HPDE6-E6E7 (cell line): Measurements from ENCODE around the gene TCF12.
A peak's percentile ranks its signal among the peaks of the same experiment; 100 is the strongest.

ENCODE experiments used
- DNase-seq: peaks from one replicate; pipeline ENCODE4 v3.0.0; 2011; ENCODE audit warnings: missing footprints; ENCODE audit errors: extremely low spot score

The TCF12 gene

DNA sequence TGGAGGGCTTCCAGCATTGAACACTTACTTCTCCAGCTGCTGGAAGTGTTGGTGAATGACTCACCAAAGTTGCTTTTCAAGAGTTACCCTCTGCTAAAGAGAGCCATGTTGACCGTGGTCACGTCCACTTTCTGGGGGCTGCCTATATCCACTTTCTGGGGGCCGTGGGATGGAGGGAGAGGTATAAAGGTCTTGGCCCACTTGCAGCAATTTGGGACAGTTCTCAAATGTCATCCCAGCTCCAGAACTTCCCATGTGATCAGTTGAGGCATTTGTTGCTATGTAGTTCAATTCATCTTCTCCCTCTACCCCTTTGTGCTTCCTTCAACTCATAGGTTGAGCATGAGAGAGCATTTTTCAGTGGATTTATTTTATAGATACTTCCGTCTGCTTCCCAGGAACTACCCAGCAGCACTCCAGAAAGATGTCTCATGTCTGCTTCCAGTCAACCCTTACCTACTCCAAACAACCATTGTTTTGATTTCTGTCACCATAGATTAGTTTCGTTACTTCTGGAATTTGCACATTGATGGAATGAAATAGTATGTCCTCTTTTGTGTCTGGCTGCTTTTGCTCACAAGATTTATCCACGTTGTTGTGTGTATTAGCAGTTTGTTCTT is 130.6 kb downstream of the TCF12 start:
- no peak for DNase-seq

GRCh38 chr15:57053470-57053869 is 135.0 kb downstream of the TCF12 start:
- no peak for DNase-seq

- no peak for DNase-seq
Measured at GRCh38 chr15:57054204-57054750, 135.8 kb downstream of the TCF12 start.

GRCh38 chr15:57056357-57056756 is 137.9 kb downstream of the TCF12 start:
- no peak for DNase-seq

DNA sequence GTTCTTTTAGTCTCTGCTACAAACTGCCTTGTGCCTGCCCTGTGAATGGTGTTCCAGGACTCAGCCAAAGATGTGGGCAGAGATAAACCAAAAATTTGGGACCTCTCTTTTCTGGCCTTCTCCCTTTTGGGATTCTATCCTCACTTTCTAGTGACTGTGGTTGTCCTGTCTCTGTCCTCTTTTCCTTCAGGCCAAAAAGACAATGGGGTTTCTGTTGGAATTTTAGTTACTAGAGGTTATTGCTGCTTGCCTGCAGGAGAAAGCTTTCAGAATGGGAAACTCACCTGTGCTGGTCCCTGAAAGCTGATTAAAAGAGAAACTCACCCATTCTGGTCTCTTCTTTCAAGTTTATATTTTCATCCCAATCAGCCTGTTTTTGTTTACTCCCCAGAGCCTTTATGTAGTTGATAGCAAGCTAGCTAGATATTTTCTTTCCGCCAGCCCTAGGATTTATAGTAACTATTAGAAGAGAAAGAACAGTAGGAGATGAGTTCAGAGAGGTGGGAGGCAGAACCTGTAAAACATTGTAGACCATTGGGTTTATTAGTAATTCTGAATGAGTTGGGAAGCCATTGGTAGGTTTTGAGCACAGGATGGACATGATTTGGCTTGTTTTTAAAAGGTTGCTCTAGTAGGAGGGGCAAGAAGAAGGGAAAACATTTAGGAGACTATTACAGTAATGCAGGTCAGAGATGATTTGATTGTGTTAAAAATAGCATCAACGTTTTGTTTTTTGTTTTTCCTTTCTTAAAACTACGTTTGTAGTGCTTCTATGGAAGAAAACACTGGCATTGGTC is 138.9 kb downstream of the TCF12 start:
- DNase-seq: no peak

DNA sequence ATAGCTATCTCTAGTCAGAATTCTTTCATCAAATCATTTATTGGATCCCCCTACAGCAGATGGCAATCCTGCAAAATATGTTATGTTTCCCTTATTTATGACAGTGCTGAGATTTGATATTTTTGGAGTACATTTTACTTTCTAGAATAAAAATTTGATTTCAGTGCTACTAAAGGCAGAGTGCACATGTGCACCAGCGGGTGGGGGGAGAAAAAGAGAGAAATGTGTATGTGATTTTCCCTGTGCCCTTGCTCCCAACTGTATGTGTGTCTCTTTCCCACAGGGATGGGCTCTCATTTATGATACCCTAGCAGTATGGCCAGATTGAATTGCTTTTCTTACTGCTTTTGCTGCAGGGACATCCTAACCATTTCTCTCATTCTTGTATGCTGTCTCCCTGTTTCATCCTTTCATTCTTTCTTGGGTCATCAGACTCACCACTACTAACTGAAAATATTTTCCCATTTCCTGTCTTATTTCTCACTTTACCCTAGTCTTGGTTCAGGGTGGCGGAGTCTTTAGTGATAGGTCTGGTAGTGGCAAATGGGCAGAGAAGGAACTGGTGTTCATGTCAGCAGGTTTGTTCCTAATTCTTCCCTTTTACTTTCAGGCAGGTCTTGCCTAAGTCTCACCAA is 140.7 kb downstream of the TCF12 start:
- DNase-seq: no peak

GRCh38 chr15:57060799-57061198 is 142.4 kb downstream of the TCF12 start:
- DNase-seq: peak; percentile 15

GRCh38 chr15:57061281-57061680 is 142.8 kb downstream of the TCF12 start:
- DNase-seq: no peak

GRCh38 chr15:57061696-57062095 is 143.3 kb downstream of the TCF12 start:
- no peak for DNase-seq

GRCh38 chr15:57064033-57064432 is 145.6 kb downstream of the TCF12 start:
- DNase-seq: no peak

DNA sequence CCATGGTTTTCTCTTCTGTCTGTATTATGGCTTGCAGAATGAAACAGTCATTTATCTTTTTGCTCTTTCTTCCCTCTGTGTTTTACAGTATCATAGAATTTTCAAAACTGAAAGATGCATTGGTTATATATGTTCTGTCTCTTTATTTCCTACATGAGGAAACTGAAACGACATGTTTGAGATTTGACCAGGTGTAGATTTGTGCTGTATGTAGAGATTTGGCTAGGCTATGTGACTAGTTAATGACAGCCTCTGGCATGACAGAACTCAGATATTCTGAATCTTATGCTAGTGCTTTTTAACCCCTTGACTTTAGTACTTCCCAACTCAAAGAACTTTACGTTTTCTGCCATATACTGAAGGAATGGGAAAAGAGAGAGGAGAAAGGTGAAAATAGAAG is 151.0 kb downstream of the TCF12 start:
- no peak for DNase-seq

DNA sequence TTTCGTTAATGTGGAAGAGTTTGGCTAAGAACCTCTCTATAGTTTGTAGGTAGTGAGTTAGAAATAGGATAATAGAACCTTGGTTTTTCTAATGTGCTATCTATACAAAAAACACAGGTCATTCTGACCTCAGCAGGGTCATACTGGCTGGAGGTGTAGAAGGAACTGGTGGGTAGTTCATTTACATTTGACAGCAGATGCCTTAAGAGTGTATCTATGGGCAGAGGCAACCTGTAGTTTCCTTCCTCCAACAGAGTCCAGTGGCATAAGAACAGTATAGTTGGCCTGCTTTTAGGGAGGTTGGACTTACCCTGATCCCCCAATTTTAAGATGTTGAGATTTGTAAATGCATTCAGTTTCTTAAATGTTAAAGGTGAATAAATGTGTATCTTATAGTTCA is 152.2 kb downstream of the TCF12 start:
- DNase-seq: no peak

DNA sequence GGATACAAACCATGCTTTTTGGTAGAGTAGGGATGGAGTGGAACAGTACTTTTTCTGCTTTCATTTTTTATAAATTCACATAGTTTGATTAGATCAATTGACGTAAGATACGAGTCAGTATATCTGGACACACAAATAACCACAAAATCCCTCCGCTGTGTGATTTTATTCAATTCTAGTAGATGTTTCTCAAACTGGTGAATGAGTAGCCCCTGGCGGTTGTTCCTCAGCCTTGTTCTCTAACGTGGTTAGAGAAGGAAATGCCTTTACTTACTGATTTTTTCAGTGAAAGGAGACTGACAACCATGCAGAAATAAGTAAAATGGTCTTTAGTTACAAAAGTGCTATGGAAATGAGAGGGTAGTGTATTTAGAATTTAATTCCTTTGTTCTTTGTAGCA is 161.0 kb downstream of the TCF12 start:
- no peak for DNase-seq

GRCh38 chr15:57079931-57080620 is 161.6 kb downstream of the TCF12 start:
- DNase-seq: no peak

DNA sequence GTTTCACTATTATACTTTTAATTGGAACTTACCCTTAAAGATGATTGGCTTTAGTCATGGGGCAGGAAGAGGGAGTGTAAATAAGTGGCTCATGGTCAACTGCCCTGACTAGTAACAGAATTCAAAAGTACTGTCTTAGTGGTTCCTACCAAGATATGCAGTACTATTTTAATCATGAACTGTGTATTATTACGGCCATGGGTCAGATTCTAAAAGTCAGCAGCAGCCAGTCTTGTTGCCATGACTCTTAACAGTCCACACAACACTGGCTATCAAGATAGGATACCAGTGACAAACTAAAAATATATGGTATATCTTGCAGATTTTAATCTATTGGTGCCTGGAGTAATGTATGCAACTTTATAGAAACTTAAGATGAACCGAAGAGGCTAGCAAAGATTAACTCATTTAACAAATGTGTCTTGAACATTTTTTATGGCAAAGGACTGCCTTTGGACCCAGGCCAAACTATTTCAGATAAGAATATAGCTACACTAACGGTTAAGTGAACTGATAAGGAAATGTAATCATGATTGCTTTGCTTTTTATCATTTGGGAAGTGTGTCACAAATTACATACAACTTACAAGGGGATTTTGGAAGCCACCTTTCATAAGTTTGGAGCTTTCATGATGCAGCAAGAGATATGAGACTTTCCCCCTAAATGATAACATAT is 163.7 kb downstream of the TCF12 start:
- no peak for DNase-seq

DNA sequence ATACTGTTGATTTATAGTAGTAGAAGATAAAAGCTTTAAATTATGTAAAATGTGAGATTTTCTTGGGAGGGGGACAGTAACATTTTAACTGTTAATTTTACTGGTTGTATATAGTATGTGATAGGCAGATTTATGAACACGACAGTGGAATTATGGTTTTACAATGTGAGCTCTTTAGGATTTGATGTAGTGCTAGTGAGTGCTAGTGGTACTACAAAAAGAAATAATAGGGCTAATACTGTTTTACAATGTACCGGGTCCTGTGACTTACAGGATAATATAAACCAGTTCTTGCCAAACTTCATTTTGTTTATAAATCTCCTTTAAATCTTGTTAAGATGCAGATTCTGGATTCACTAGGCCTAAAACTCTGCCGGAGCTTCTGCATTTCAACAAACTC is 165.7 kb downstream of the TCF12 start:
- no peak for DNase-seq

GRCh38 chr15:57085267-57085666 is 166.8 kb downstream of the TCF12 start:
- DNase-seq: no peak

DNA sequence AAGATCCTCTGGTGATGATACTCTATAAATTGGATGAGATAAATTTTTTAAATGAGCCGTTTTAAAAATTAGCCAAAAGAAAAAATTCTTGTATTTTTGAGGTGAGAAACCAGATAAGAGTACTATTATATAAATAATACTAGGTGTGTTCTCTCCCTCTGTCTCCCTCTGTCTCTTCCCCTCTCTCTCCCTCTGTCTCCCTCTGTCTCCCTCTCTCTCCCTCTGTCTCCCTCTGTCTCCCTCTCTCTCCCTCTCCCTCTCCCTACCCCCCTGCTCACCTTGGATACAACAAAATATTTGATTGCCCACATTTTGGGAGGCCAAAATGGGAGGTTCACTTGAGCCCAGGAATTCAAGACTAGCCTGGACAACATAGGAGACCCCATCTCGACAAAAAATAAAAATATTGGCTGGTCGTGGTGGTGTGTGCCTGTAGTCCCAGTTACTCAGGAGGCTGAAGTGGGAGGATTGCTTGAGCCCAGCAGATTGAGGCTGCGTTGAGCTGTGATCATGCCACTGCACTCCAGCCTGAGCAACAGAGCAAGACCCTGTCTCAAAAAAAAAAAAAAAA is 168.5 kb downstream of the TCF12 start:
- DNase-seq: no peak

DNA sequence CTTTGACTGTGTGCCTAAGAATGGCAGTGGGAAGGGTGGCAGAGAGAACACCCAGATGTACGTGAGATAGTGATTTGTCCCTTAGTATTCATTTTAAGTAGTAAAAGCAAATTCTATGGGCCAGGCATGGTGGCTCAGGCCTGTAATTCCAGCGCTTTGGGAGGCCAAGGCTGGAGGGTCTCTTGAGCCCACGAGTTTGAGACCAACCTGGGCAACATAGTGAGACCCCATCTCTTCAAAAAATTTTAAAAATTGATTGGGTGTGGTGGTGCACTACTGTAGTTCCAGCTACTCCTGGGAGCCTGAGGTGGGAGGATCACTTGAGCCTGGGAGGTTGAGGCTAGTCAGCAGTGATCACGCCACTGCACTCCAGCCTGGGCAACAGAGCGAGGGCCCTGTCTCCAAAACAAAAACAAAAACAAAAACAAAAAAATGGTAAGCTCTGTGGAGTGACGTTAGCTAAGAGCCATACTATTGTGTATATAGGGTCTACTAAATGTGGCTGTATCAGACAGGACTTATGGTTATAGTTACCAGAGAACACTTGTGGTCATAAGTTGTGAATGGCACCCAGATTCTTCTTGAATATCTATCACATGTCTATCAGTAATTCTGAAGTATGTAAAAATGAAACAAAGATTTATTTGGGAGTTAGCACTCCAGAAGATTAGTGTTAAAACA is 171.5 kb downstream of the TCF12 start:
- DNase-seq: no peak

DNA sequence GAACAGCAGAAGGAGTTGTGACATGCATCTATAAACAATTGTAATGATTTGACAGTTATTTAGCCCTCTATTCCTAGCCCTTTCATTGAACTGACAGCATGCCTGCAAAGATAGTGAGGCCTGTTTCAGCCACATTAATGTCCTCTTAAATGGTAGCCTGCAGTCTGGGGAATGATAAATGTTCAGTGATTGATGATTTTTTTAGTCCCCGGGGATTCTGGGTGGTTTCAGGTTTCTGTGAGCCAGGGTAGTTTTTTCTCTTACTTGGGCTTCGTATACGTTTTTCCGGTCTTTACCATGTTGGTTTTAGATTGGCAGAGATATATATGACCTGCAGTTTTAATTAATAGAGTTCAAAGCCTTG is 172.0 kb downstream of the TCF12 start:
- no peak for DNase-seq

- DNase-seq: no peak
Measured at GRCh38 chr15:57091636-57092035, 173.2 kb downstream of the TCF12 start.
